T1000 (cell line): ENCODE results near the gene NUP133.
"Not testable (repeated sequence)": the region's sequence is repeated elsewhere in the genome, so short reads cannot be mapped to it uniquely, and the experiment has no call there.

Experiments
- DNase-seq: peaks from one replicate; lab custom pipeline; 2025; ENCODE audit warnings: mixed read lengths; lab: John Stamatoyannopoulos, UW

The NUP133 gene

GRCh38 chr1:229508823-229509337 lies 739 bp upstream of the NUP133 start:
- DNase-seq, result no peak

GRCh38 chr1:229507502-229507901 lies 639 bp downstream of the NUP133 start:
- DNase-seq, result no peak

GRCh38 chr1:229506633-229507032 lies 1.5 kb downstream of the NUP133 start:
- DNase-seq, result no peak

GRCh38 chr1:229495782-229496181 lies 12.4 kb downstream of the NUP133 start:
- no peak for DNase-seq

GRCh38 chr1:229487181-229487580 lies 21.0 kb downstream of the NUP133 start:
- DNase-seq, result no peak

- no peak for DNase-seq
Observed at GRCh38 chr1:229485318-229485717, 22.8 kb downstream of the NUP133 start.

- no peak for DNase-seq
Observed at GRCh38 chr1:229482511-229482910, 25.6 kb downstream of the NUP133 start.

GRCh38 chr1:229480495-229480894 lies 27.6 kb downstream of the NUP133 start:
- no peak for DNase-seq

- DNase-seq, result no peak
Observed at GRCh38 chr1:229479660-229480399, 28.3 kb downstream of the NUP133 start.

- DNase-seq, result no peak
Observed at GRCh38 chr1:229478852-229479251, 29.3 kb downstream of the NUP133 start.

GRCh38 chr1:229475859-229476258 lies 32.3 kb downstream of the NUP133 start:
- DNase-seq, result not testable (repeated sequence)

GRCh38 chr1:229474509-229474908 lies 33.6 kb downstream of the NUP133 start:
- DNase-seq, result no peak

- no peak for DNase-seq
Observed at GRCh38 chr1:229471175-229471574, 37.0 kb downstream of the NUP133 start.

GRCh38 chr1:229470406-229471043 lies 37.6 kb downstream of the NUP133 start:
- DNase-seq, result no peak

- no peak for DNase-seq
Observed at GRCh38 chr1:229466887-229467286, 41.3 kb downstream of the NUP133 start.

GRCh38 chr1:229464672-229465071 lies 43.5 kb downstream of the NUP133 start:
- DNase-seq, result no peak

GRCh38 chr1:229461032-229461668 lies 47.0 kb downstream of the NUP133 start:
- no peak for DNase-seq

- DNase-seq, result no peak
Observed at GRCh38 chr1:229459815-229460214, 48.3 kb downstream of the NUP133 start.

GRCh38 chr1:229457436-229457835 lies 50.7 kb downstream of the NUP133 start:
- no peak for DNase-seq

GRCh38 chr1:229456016-229456415 lies 52.1 kb downstream of the NUP133 start:
- no peak for DNase-seq

- no peak for DNase-seq
Observed at GRCh38 chr1:229454056-229454455, 54.1 kb downstream of the NUP133 start.

- no peak for DNase-seq
Observed at GRCh38 chr1:229452956-229453801, 55.0 kb downstream of the NUP133 start.
